ENCODE results near the gene BMPR2. TPM values are rescaled to one million over a fixed set of nuclear protein-coding genes. Genes with fewer than 3 reads are reported as not detected.

Gene BMPR2
- total and polyA plus RNA-seq, 2 of the 4 experiments (the other 2 are of a cell fraction): 17.0 to 30.1 TPM

DNA sequence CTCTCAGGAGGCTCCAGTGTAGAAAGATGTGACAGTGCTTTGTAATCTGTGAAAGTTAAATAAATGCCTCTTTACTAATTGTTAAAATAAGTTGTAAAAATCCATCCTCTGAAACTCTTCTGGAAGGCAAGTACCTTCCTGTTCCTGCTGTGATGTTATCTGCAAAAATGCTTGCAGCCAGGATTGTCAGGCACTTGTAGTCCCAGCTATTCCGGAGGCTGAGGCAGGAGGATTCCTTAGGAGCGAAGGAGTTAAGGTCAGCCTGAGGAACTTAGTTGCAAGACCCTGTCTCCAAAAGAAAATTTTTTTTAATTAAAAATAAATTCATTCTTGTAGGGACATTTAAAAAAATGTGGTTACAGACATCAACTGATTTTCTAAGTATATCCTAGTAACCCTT, 22.7 kb upstream of the BMPR2 start:
- BruUV-seq (replicated peaks): no TSS peak

More for the DNA sequence above, 22.7 kb upstream of the BMPR2 start:
- H3K14ac ChIP-seq (replicated peaks; ENCODE audit: low read depth, low read length): no peak overlapping the region
- H3K4ac ChIP-seq (ENCODE audit: low read depth, low read length): no peak overlapping the region
- no peak overlapping the region for H3K4me2 ChIP-seq (ENCODE audit: low read depth, low read length)
- no CpG with 5 or more reads among the region's 2 CpGs for WGBS, 2 experiments (ENCODE audit: extremely low coverage in 2 of 2, insufficient read length in 1 of 2)
- no peak overlapping the region for H4K8ac ChIP-seq (ENCODE audit: low read depth in 2 of 2, low read length in 2 of 2)
- no peak overlapping the region for H3K23ac ChIP-seq (ENCODE audit: low read depth, low read length)
- no peak overlapping the region for H3K18ac ChIP-seq (ENCODE audit: low read depth, low read length)
- H3K79me1 ChIP-seq (ENCODE audit: low read depth in 1 of 2, low read length in 2 of 2): no peaks in the 10 kb centered on the region
- H4K91ac ChIP-seq (ENCODE audit: insufficient read depth, low read depth, low read length): no peak overlapping the region
- H2BK120ac ChIP-seq (ENCODE audit: low read depth, low read length): no peak overlapping the region
- no peak overlapping the region for H3K4me3 ChIP-seq (ENCODE audit: insufficient read depth, low read depth, low read length)
- H2AK9ac ChIP-seq (replicated peaks; ENCODE audit: low read depth, low read length, poor library complexity): no peak overlapping the region
- dilution Hi-C loops (cut with HindIII; ENCODE audit: low sequenced_read_pairs, unreplicated experiment) (no loop called here), in situ Hi-C loops (cut with MboI; ENCODE audit: low sequenced_read_pairs) (no loop called here), intact Hi-C loops (cut with micrococcal nuclease) (no loop called here)
- H3K56ac ChIP-seq (ENCODE audit: extremely low read depth, insufficient read depth, low read length): no peak overlapping the region
- H2BK20ac ChIP-seq (ENCODE audit: low read depth, low read length): no peak overlapping the region
- H4K5ac ChIP-seq (ENCODE audit: low read depth, low read length): no peak overlapping the region
- DNase-seq (no peak), ATAC-seq (ENCODE audit: low read depth) (no peak)
- H3K9ac ChIP-seq (ENCODE audit: low read depth, low read length): no peak overlapping the region
- ChIA-PET POLR2A (ENCODE audit: unreplicated experiment) (no interaction called here), CTCF (no interaction called here)
- H3K9me3 ChIP-seq (ENCODE audit: control insufficient read depth, insufficient read depth, low read length): no peaks in the 10 kb centered on the region
- no peak overlapping the region for H3K27ac ChIP-seq (ENCODE audit: insufficient read depth, low read length)
- no peak overlapping the region for H2BK5ac ChIP-seq (ENCODE audit: low read depth, low read length, poor library complexity, severe bottlenecking)
- TF ChIP-seq, protein P1, sequence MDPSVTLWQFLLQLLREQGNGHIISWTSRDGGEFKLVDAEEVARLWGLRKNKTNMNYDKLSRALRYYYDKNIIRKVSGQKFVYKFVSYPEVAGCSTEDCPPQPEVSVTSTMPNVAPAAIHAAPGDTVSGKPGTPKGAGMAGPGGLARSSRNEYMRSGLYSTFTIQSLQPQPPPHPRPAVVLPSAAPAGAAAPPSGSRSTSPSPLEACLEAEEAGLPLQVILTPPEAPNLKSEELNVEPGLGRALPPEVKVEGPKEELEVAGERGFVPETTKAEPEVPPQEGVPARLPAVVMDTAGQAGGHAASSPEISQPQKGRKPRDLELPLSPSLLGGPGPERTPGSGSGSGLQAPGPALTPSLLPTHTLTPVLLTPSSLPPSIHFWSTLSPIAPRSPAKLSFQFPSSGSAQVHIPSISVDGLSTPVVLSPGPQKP (IDR thresholded peaks at IDR 0.05; ENCODE audit: borderline replicate concordance, low read depth, low read length): no peak
- TF ChIP-seq BHLHE40 (IDR thresholded peaks at IDR 0.05; ENCODE audit: low read depth, low read length) (no peak), POLR2A (IDR thresholded peaks at IDR 0.05; ENCODE audit: low read depth, low read length) (no peak), MAFK (IDR thresholded peaks at IDR 0.05; ENCODE audit: low read depth, low read length) (no peak), MAZ (IDR thresholded peaks at IDR 0.05; ENCODE audit: borderline replicate concordance, low read depth, low read length) (no peak), CEBPB (IDR thresholded peaks at IDR 0.05; ENCODE audit: low read depth, low read length) (no peak), NFE2L2 (IDR thresholded peaks at IDR 0.05; ENCODE audit: low read depth, low read length) (no peak), SMC3 (IDR thresholded peaks at IDR 0.05; ENCODE audit: low read depth, low read length) (no peak), RAD21 (IDR thresholded peaks at IDR 0.05; ENCODE audit: low read length) (no peak), MXI1 (IDR thresholded peaks at IDR 0.05; ENCODE audit: borderline replicate concordance, low read depth, low read length) (no peak), FOS (IDR thresholded peaks at IDR 0.05; ENCODE audit: low read depth, low read length) (no peak), CHD1 (IDR thresholded peaks at IDR 0.05; ENCODE audit: low read depth, low read length) (no peak), RFX5 (IDR thresholded peaks at IDR 0.05; ENCODE audit: low read depth, low read length) (no peak), RCOR1 (IDR thresholded peaks at IDR 0.05; ENCODE audit: insufficient replicate concordance, low read length) (no peak)
- TF ChIP-seq, protein P2, sequence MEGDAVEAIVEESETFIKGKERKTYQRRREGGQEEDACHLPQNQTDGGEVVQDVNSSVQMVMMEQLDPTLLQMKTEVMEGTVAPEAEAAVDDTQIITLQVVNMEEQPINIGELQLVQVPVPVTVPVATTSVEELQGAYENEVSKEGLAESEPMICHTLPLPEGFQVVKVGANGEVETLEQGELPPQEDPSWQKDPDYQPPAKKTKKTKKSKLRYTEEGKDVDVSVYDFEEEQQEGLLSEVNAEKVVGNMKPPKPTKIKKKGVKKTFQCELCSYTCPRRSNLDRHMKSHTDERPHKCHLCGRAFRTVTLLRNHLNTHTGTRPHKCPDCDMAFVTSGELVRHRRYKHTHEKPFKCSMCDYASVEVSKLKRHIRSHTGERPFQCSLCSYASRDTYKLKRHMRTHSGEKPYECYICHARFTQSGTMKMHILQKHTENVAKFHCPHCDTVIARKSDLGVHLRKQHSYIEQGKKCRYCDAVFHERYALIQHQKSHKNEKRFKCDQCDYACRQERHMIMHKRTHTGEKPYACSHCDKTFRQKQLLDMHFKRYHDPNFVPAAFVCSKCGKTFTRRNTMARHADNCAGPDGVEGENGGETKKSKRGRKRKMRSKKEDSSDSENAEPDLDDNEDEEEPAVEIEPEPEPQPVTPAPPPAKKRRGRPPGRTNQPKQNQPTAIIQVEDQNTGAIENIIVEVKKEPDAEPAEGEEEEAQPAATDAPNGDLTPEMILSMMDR (conservative IDR thresholded peaks at IDR 0.05; ENCODE audit: low read depth, low read length): no peak
- TF ChIP-seq, protein P3, sequence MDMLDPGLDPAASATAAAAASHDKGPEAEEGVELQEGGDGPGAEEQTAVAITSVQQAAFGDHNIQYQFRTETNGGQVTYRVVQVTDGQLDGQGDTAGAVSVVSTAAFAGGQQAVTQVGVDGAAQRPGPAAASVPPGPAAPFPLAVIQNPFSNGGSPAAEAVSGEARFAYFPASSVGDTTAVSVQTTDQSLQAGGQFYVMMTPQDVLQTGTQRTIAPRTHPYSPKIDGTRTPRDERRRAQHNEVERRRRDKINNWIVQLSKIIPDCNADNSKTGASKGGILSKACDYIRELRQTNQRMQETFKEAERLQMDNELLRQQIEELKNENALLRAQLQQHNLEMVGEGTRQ (IDR thresholded peaks at IDR 0.05; ENCODE audit: low read depth, low read length): no peak
- H4K20me1 ChIP-seq (ENCODE audit: insufficient read depth, low read length): no peaks in the 10 kb centered on the region
- no peaks in the 10 kb centered on the region for H3K27me3 ChIP-seq (ENCODE audit: control insufficient read depth, insufficient read depth, low read length)
- no peaks in the 10 kb centered on the region for H3K36me3 ChIP-seq (ENCODE audit: control insufficient read depth, insufficient read depth, low read length)
- no peak overlapping the region for H2AK5ac ChIP-seq (ENCODE audit: low read depth, low read length)
- H2AFZ ChIP-seq (replicated peaks; ENCODE audit: low read length, poor library complexity): no peak overlapping the region
- H3K9me1 ChIP-seq (ENCODE audit: insufficient read depth, low read length): no peaks in the 10 kb centered on the region
- no peak overlapping the region for H2BK15ac ChIP-seq (ENCODE audit: low read depth, low read length)
- no peaks in the 10 kb centered on the region for H3K4me1 ChIP-seq (ENCODE audit: control insufficient read depth, insufficient read depth, low read length)
